Fibroblast of the aortic adventitia (primary cell): Measurements from ENCODE around the gene ESAM. TPM values are rescaled to one million over a fixed set of nuclear protein-coding genes. Genes with fewer than 3 reads are reported as not detected.

Experiments
- DNase-seq: peaks from one replicate; pipeline ENCODE4 v3.0.0-alpha.2; 2010; ENCODE audit warnings: low read depth
- H3K4me3 ChIP-seq: 2 replicates; pipeline ENCODE4 v1.5.1; 2011; ENCODE audit warnings: low read depth, mild to moderate bottlenecking, control low read depth, low read length, moderate library complexity
- CTCF ChIP-seq: IDR thresholded peaks from 2 replicates; pipeline ENCODE4 v1.5.1; 2011; ENCODE audit warnings: mild to moderate bottlenecking, low read length, control low read depth, inconsistent platforms; ENCODE audit not compliant: insufficient read depth
- total RNA-seq: library from RNA; depleted of rRNA; stranded (reverse); fragments of >200 nt; gene quantifications from 2 replicates; pipeline ENCODE4 v1.2.3, GENCODE V29; 2012; ENCODE audit warnings: low replicate concordance

ESAM gene
- total RNA-seq, 1 donor: 0.36 TPM

DNA sequence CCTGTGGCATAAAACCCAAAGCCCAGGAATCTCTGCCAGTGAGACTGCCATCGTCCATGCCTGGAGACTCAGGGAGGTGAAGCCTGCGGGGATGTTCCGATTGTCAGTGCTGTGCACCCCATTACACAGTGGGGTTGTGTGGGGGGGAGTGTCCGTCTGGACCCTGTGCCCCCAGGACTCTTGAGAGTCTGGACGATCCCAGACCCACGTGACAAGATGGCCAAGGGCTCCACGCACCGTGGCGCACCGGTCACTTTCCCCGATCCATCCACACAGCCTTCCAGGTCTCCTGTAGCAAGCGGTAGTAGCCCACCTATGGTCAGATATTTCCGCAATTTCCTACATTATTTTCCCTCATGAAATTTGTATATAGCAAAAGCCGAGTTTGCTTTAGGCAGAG, 43.3 kb downstream of the ESAM start:
- TF ChIP-seq CTCF: no peak
- no peak overlapping the region for H3K4me3 ChIP-seq
- no peak for DNase-seq

- DNase-seq: peak; percentile 41
- TF ChIP-seq CTCF: no peak
- H3K4me3 ChIP-seq: peak overlapping the region; percentile 54
Observed at GRCh38 chr11:124717786-124718651, 44.1 kb downstream of the ESAM start.

- no peak for TF ChIP-seq CTCF
- H3K4me3 ChIP-seq: peak overlapping the region; percentile 54
- peak; percentile 45 for DNase-seq
Observed at GRCh38 chr11:124717421-124717785, 44.7 kb downstream of the ESAM start.

GRCh38 chr11:124716591-124716990, 45.5 kb downstream of the ESAM start:
- H3K4me3 ChIP-seq: no peak overlapping the region
- peak; percentile 43 for DNase-seq
- TF ChIP-seq CTCF: no peak

GRCh38 chr11:124712392-124712791, 49.7 kb downstream of the ESAM start:
- H3K4me3 ChIP-seq: no peak overlapping the region
- DNase-seq: no peak
- no peak for TF ChIP-seq CTCF

DNA sequence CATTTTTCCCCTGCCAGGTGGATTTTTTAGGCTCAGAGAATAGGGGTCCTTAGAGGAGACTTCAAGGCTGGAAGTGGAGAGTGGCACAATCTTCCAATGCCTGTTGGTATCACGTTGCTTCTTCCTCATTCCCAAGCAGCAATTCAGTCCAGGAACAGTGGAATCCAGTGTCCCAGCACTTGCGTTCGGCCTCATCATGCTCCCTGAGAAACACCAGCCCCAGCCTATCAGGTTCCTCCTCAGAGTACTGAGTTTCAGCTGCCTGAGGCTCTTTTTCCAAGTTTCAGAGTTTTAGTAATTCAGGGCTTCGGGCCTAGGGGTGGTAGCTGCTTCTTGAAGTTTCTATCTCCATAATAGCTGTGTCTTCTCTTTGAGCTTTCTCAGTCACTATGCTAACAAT, 54.3 kb downstream of the ESAM start:
- TF ChIP-seq CTCF: no peak
- no peak for DNase-seq
- no peak overlapping the region for H3K4me3 ChIP-seq

Other genes with a start within 250 kb of the ESAM start
- gene OR8B12, start 218.6 kb downstream of the ESAM start, total RNA-seq: not detected in 2 replicates
- gene OR8A1, start 192.3 kb downstream of the ESAM start, total RNA-seq: not detected in 2 replicates
- not detected in 2 replicates for gene PANX3, start 150.9 kb downstream of the ESAM start, total RNA-seq
- 31.2 and 46.2 TPM in 2 replicates for gene TBRG1, start 139.4 kb downstream of the ESAM start, total RNA-seq
- gene SIAE, start 88.6 kb downstream of the ESAM start, total RNA-seq: 14.6 and 15.1 TPM in 2 replicates
- 3.9 and 9.1 TPM in 2 replicates for gene SPA17, start 88.4 kb downstream of the ESAM start, total RNA-seq
- 0.27 and 0.33 TPM in 2 replicates for gene NRGN, start 22.3 kb downstream of the ESAM start, total RNA-seq
- not detected in 2 replicates for gene VSIG2, start 10.0 kb downstream of the ESAM start, total RNA-seq
- 10.8 and 15.0 TPM in 2 replicates for gene MSANTD2, start 38.1 kb upstream of the ESAM start, total RNA-seq
- 11.7 and 13.6 TPM in 2 replicates for gene ROBO3, start 103.1 kb upstream of the ESAM start, total RNA-seq
- gene ROBO4, start 135.6 kb upstream of the ESAM start, total RNA-seq: 1.3 and 3.3 TPM in 2 replicates
- gene HEPN1, start 157.0 kb upstream of the ESAM start, total RNA-seq: not detected in 2 replicates
- gene HEPACAM, start 173.8 kb upstream of the ESAM start, total RNA-seq: not detected in 2 replicates
- gene CCDC15, start 191.9 kb upstream of the ESAM start, total RNA-seq: 3.6 and 9.8 TPM in 2 replicates